ENCODE data around the gene B4GALNT4. TPM values are rescaled to one million over a fixed set of nuclear protein-coding genes. Genes with fewer than 3 reads are reported as not detected.

B4GALNT4 gene
- total and polyA plus RNA-seq, 2 of the 8 experiments (the other 6 are each of a cell fraction or from before 2014, with no cell fraction given), result 40.9 to 76.3 TPM

DNA sequence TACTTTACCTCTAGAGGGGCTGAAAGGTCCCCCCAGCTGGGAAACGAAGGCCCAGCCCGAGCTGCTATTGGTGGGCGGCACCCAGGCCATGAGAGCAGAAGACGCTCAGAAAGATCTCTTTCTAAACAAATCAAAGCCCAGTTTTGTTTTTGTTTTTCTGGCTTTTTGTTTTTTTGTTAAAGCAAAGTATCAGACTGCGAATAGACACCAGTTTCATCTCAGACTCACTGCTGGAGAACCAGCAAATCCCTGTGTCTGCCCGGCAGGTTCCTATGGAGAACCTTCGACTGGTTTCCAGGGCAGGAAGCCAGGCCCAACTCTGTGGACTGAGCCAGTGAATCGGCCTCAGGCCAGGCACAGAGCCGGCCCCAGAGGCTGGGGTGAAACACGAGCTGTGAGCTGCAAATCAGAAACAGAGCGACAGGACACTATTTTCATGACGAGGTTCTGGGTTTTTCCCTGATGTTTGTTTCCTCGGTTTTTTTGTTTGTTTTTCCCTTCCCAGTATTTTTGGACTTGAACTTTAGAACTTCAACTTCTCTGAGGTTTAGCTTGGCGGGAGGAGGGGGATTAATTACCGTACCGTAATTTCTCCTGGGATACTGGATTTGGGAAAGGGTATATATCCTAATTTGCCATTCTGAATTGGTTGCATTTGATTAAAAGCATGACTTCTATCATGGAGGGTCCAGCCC is 16.0 kb upstream of the B4GALNT4 start:
- no peak overlapping the region for H3K14ac ChIP-seq (ENCODE audit: insufficient read length)
- 77% methylated on average over 16 of the region's 16 CpGs; no CpG with 5 or more reads in 1 of the 2 experiments for WGBS, 2 experiments (ENCODE audit: extremely low coverage in 1 of 2, insufficient coverage in 1 of 2, insufficient read length in 1 of 2, insufficient replicate concordance in 2 of 2, low coverage in 1 of 2, low lambda C conversion rate in 2 of 2, missing lambda C conversion rate in 1 of 2)
- no peak overlapping the region for H2AFZ ChIP-seq (ENCODE audit: low read length)
- no peak overlapping the region for H4K5ac ChIP-seq (ENCODE audit: insufficient read length, low read depth, low read length)
- H4K8ac ChIP-seq (ENCODE audit: extremely low read depth, insufficient read depth, low read length), result no peak overlapping the region
- no peak for FAIRE-seq
- H2BK12ac ChIP-seq (ENCODE audit: low read depth, low read length), result 0 out of 2 replicates have a peak overlapping the region, but pooled peaks have one; percentile 60
- peaks cover 28% of the 10 kb centered on the region for H3K23me2 ChIP-seq (ENCODE audit: low read depth, low read length)
- H4K91ac ChIP-seq (replicated peaks; ENCODE audit: insufficient read length, low read length), result no peak overlapping the region
- no peak overlapping the region for H2BK5ac ChIP-seq (ENCODE audit: low read depth, low read length)
- no peak overlapping the region for H2BK15ac ChIP-seq (ENCODE audit: low read length)
- no peak overlapping the region for H3K56ac ChIP-seq (replicated peaks; ENCODE audit: insufficient read length, low read depth, low read length)
- H3K4me2 ChIP-seq (ENCODE audit: insufficient read depth in 1 of 2, low read depth in 2 of 2, low read length in 2 of 2), result no peak overlapping the region
- H2AK5ac ChIP-seq (ENCODE audit: low read depth, low read length), result no peak overlapping the region
- no peak overlapping the region for H2BK120ac ChIP-seq (replicated peaks; ENCODE audit: low read depth, low read length)
- peaks cover 0 to 6% of the 10 kb centered on the region in 2 experiments; a peak in 1 of 4 replicates for H3K79me2 ChIP-seq (ENCODE audit: control insufficient read depth in 1 of 2, insufficient read depth in 2 of 2, low read length in 2 of 2)
- H3K4me1 ChIP-seq (replicated peaks in 1 of 4; ENCODE audit: control insufficient read depth in 3 of 4, insufficient read depth in 4 of 4, low read length in 3 of 4), result peaks cover 4 to 11% (median 7%) of the 10 kb centered on the region in 4 experiments
- H3K23ac ChIP-seq (ENCODE audit: insufficient read length), result no peak overlapping the region
- H3K9ac ChIP-seq (replicated peaks in 1 of 4; ENCODE audit: extremely low read depth in 1 of 4, low read depth in 3 of 4, low read length in 3 of 4), result no peak overlapping the region
- no peak overlapping the region for H3K4ac ChIP-seq (replicated peaks; ENCODE audit: insufficient read length, low read depth, low read length)
- peaks cover 3% of the 10 kb centered on the region; the same call in 1 of the 2 replicates for H3K79me1 ChIP-seq (ENCODE audit: low read depth, low read length)
- no peak for DNase-seq (ENCODE audit: low read depth in 1 of 2, low spot score in 2 of 2)
- TF ChIP-seq E2F6 (IDR thresholded peaks at IDR 0.05) (peak; percentile 12; the same call in 1 of the 2 replicates), RAD21 (IDR thresholded peaks at IDR 0.05 in 1 of 2, conservative IDR thresholded peaks at IDR 0.05 in 1 of 2; ENCODE audit: low read depth in 2 of 2, low read length in 2 of 2) (0 out of 4 replicates have a peak, but pooled peaks of 1 of the 2 experiments have one; percentile 4), POU5F1 (IDR thresholded peaks at IDR 0.05; ENCODE audit: low read depth, low read length) (no peak)
- H2BK20ac ChIP-seq (ENCODE audit: low read length), result no peak overlapping the region
- no peak overlapping the region for H3K4me3 ChIP-seq (ENCODE audit: extremely low read depth in 1 of 4, insufficient read depth in 2 of 4, low read depth in 3 of 4, low read length in 4 of 4)
- H3K18ac ChIP-seq (ENCODE audit: extremely low read depth, low read length), result no peak overlapping the region; the same call in 1 of the 2 replicates
- H3K27me3 ChIP-seq (replicated peaks in 1 of 4; ENCODE audit: control insufficient read depth in 3 of 4, extremely low read depth in 1 of 4, insufficient read depth in 3 of 4, low read length in 3 of 4), result no peaks in the 10 kb centered on the region; a peak in 1 of 7 replicates
- peaks cover 0 to 13% (median 0%) of the 10 kb centered on the region in 4 experiments; a peak in 1 of 8 replicates for H3K36me3 ChIP-seq (ENCODE audit: control insufficient read depth in 2 of 4, insufficient read depth in 4 of 4, low read length in 3 of 4)
- H4K20me1 ChIP-seq (replicated peaks in 1 of 2; ENCODE audit: control insufficient read depth in 1 of 2, insufficient read depth in 2 of 2, low read length in 2 of 2), result peaks cover 0 to 16% of the 10 kb centered on the region in 2 experiments
- no peak overlapping the region for H3K27ac ChIP-seq (ENCODE audit: low read depth, low read length)
- ChIA-PET CTCF (ENCODE audit: partially characterized antibody) (interaction anchor here (0.6 to 1.7 kb wide), 7 partner anchors 9 to 123 kb away, joined by 3 to 7 read pairs (median 4); no protein-coding TSS in a partner anchor), POLR2A (ENCODE audit: partially characterized antibody) (interaction anchor here (1.2 to 3.4 kb wide), 5 partner anchors 10 to 46 kb away, joined by 3 to 15 read pairs (median 7); partner anchors contain the start of gene IFITM2)
- peaks cover 0 to 15% of the 10 kb centered on the region in 2 experiments; a peak in 3 of 4 replicates for H3K9me3 ChIP-seq (ENCODE audit: insufficient read depth in 2 of 2, low read depth in 1 of 2, low read length in 1 of 2)

Measured in H1 (cell line).